ENCODE measurements around the gene CD300LF. TPM values are rescaled to one million over a fixed set of nuclear protein-coding genes. Genes with fewer than 3 reads are reported as not detected.

The CD300LF gene
- not detected in 2 replicates for total RNA-seq (2021)
- long read RNA-seq: 0 reads

DNA sequence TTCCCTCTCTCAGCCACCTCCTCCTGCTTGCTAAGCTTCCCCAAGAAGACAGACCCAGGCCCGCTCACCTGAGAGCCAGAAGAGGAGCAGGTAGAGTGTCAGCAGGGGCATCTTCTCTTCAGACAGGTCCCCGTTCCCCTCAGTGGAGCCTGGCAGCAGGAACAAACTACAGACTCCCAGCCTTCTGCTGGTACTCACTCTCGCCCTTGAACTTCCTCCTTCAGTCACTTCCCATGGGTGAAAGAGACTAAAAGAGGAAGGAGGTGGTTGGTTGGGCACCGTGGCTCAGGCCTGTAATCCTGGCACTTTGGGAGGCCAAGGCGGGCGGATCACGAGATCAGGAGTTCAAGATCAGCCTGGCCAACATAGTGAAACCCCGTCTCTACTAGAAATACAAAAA is at the start of gene CD300LF:
Gene CD300LF (minus strand): TSS at position 168 of the 400 bp plus-strand sequence. CDS start 57 bp downstream, at position 111.
- peaks cover 0 to 5% of the 10 kb centered on the region in 2 experiments; a peak in 1 of 4 replicates for H3K4me1 Mint-ChIP-seq
- Histone ChIP-seq H3K27me3 (ENCODE audit: insufficient read depth, low read length) (no peaks in the 10 kb centered on the region), H3K79me2 (ENCODE audit: insufficient read depth, low read length) (no peaks in the 10 kb centered on the region), H3K56ac (ENCODE audit: insufficient read length, low read depth, low read length) (no peak within 1 kb of the TSS), H3K79me1 (ENCODE audit: insufficient read depth, low read depth, low read length, poor library complexity, severe bottlenecking) (no peaks in the 10 kb centered on the region), H3T11ph (ENCODE audit: low read length) (no peak within 1 kb of the TSS), H2BK120ac (ENCODE audit: low read depth, low read length, poor library complexity, severe bottlenecking) (no peak within 1 kb of the TSS), H2BK20ac (ENCODE audit: low read depth, low read length, poor library complexity, severe bottlenecking) (no peak within 1 kb of the TSS), H3K4ac (ENCODE audit: low read depth, low read length) (no peak within 1 kb of the TSS), H3K23me2 (ENCODE audit: insufficient read length, low read depth, low read length, poor library complexity, severe bottlenecking) (no peaks in the 10 kb centered on the region), H3K18ac (ENCODE audit: insufficient read length, low read depth, low read length) (no peak within 1 kb of the TSS), H3K27ac (ENCODE audit: insufficient read length, low read depth, low read length) (no peak within 1 kb of the TSS), H3K23ac (ENCODE audit: insufficient read length, low read depth, low read length) (no peak within 1 kb of the TSS), H4K20me1 (ENCODE audit: control insufficient read depth, insufficient read depth, insufficient read length) (no peaks in the 10 kb centered on the region), H3K4me2 (ENCODE audit: insufficient read depth, insufficient read length, low read length) (no peak within 1 kb of the TSS), H2BK15ac (ENCODE audit: low read depth, low read length) (no peak within 1 kb of the TSS), H3K9ac (ENCODE audit: extremely low read depth, insufficient read length, low read length) (no peak within 1 kb of the TSS), H4K91ac (ENCODE audit: insufficient read length, low read depth, low read length) (no peak within 1 kb of the TSS), H2AFZ (ENCODE audit: low read length) (no peak within 1 kb of the TSS), H2AK5ac (ENCODE audit: insufficient read length, low read length) (no peak within 1 kb of the TSS), H3K14ac (ENCODE audit: insufficient read depth, low read length) (no peak within 1 kb of the TSS), H2BK5ac (ENCODE audit: insufficient read length, low read length) (no peak within 1 kb of the TSS), H2BK12ac (ENCODE audit: insufficient read length, low read depth, low read length) (no peak within 1 kb of the TSS), H3K9me3 (ENCODE audit: control insufficient read depth, low read depth, low read length) (no peaks in the 10 kb centered on the region), H4K8ac (replicated peaks; ENCODE audit: insufficient read length, low read depth, low read length) (no peak within 1 kb of the TSS), H4K5ac (ENCODE audit: insufficient read length, low read depth, low read length) (no peak within 1 kb of the TSS), H3K4me1 (ENCODE audit: insufficient read depth, low read length) (no peaks in the 10 kb centered on the region)
- no peak within 1 kb of the TSS for H3K4me3 Mint-ChIP-seq
- H3K9me3 Mint-ChIP-seq: no peaks in the 10 kb centered on the region
- WGBS (ENCODE audit: extremely low coverage, insufficient read length, low lambda C conversion rate): no CpG with 5 or more reads among the region's 8 CpGs
- no peak for DNase-seq
- TF ChIP-seq, protein P1, sequence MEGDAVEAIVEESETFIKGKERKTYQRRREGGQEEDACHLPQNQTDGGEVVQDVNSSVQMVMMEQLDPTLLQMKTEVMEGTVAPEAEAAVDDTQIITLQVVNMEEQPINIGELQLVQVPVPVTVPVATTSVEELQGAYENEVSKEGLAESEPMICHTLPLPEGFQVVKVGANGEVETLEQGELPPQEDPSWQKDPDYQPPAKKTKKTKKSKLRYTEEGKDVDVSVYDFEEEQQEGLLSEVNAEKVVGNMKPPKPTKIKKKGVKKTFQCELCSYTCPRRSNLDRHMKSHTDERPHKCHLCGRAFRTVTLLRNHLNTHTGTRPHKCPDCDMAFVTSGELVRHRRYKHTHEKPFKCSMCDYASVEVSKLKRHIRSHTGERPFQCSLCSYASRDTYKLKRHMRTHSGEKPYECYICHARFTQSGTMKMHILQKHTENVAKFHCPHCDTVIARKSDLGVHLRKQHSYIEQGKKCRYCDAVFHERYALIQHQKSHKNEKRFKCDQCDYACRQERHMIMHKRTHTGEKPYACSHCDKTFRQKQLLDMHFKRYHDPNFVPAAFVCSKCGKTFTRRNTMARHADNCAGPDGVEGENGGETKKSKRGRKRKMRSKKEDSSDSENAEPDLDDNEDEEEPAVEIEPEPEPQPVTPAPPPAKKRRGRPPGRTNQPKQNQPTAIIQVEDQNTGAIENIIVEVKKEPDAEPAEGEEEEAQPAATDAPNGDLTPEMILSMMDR (conservative IDR thresholded peaks at IDR 0.05): no peak
- H3K36me3 Mint-ChIP-seq (ENCODE audit: insufficient read depth in 1 of 3, low read depth in 3 of 3): no peaks in the 10 kb centered on the region
- no peak within 1 kb of the TSS for H3K27ac Mint-ChIP-seq
- H3K27me3 Mint-ChIP-seq (ENCODE audit: low read depth): peaks cover 28% of the 10 kb centered on the region
